DOHH2 (cell line): ENCODE results near the gene URGCP.
A peak's percentile ranks its signal among the peaks of the same experiment; 100 is the strongest.
"Not testable (repeated sequence)": the region's sequence is repeated elsewhere in the genome, so short reads cannot be mapped to it uniquely, and the experiment has no call there.

Experiments
- H3F3A ChIP-seq: fragments of 200-600 bp; sonication (generic), shearing (Covaris generic); 2 replicates; pipeline ENCODE4 v1.6.0; 2016; ENCODE audit warnings: antibody characterized with exemption, mild to moderate bottlenecking; ENCODE audit not compliant: control insufficient read depth, insufficient read depth
- H3K27ac ChIP-seq: fragments of 200-600 bp; sonication (generic); 2 replicates; pipeline ENCODE4 v1.5.1; 2014; ENCODE audit warnings: low read depth, mild to moderate bottlenecking, low read length, moderate library complexity
- H3K27me3 ChIP-seq: fragments of 200-600 bp; sonication (generic); 2 replicates; pipeline ENCODE4 v1.6.1; 2014; ENCODE audit warnings: mild to moderate bottlenecking, low read length, mixed read lengths; ENCODE audit not compliant: control insufficient read depth
- H3K36me3 ChIP-seq: fragments of 200-600 bp; sonication (generic); 2 replicates; pipeline ENCODE4 v1.6.1; 2014; ENCODE audit warnings: mild to moderate bottlenecking, low read length, moderate library complexity, mixed read lengths; ENCODE audit not compliant: control insufficient read depth
- H3K4me1 ChIP-seq: fragments of 200-600 bp; sonication (generic); 2 replicates; pipeline ENCODE4 v1.6.1; 2014; ENCODE audit warnings: mild to moderate bottlenecking, low read length, mixed read lengths; ENCODE audit not compliant: control insufficient read depth
- H3K4me2 ChIP-seq: fragments of 200-600 bp; sonication (generic); 2 replicates; pipeline ENCODE4 v1.6.0; 2014; ENCODE audit warnings: mild to moderate bottlenecking, low read length, moderate library complexity
- H3K4me3 ChIP-seq: fragments of 200-600 bp; sonication (generic); 2 replicates; pipeline ENCODE4 v1.5.1; 2014; ENCODE audit warnings: mild to moderate bottlenecking, low read length, mixed read lengths
- H3K79me2 ChIP-seq: fragments of 200-600 bp; sonication (generic); 2 replicates; pipeline ENCODE4 v1.6.1; 2014; ENCODE audit warnings: mild to moderate bottlenecking, low read length, mixed read lengths; ENCODE audit not compliant: control insufficient read depth
- H3K9me2 ChIP-seq: fragments of 200-600 bp; sonication (generic); replicated peaks from 2 replicates; pipeline ENCODE4 v1.6.1; 2014; ENCODE audit warnings: mild to moderate bottlenecking, low read length, mixed read lengths; ENCODE audit not compliant: control insufficient read depth
- H3K9me3 ChIP-seq: fragments of 200-600 bp; sonication (generic); 2 replicates; pipeline ENCODE4 v1.6.1; 2014; ENCODE audit warnings: antibody characterized with exemption, low read length, mixed read lengths; ENCODE audit not compliant: control insufficient read depth, insufficient read depth
- H4K20me1 ChIP-seq: fragments of 200-600 bp; sonication (generic); 2 replicates; pipeline ENCODE4 v1.6.0; 2014; ENCODE audit warnings: low read depth, mild to moderate bottlenecking, antibody characterized with exemption, low read length, moderate library complexity; ENCODE audit not compliant: control insufficient read depth, insufficient read depth
- CTCF ChIP-seq: fragments of 200-600 bp; sonication (generic); IDR thresholded peaks from one replicate; pipeline ENCODE4 v1.5.1; 2014; ENCODE audit warnings: antibody characterized with exemption, mild to moderate bottlenecking, low read depth, low read length; ENCODE audit not compliant: poor library complexity, severe bottlenecking
- EZH2phosphoT487 ChIP-seq: fragments of 200-600 bp; sonication (generic); IDR thresholded peaks from 2 replicates; pipeline ENCODE4 v1.6.1; 2017; ENCODE audit warnings: borderline replicate concordance, mild to moderate bottlenecking, antibody characterized with exemption, low read length, moderate library complexity, mixed read lengths

URGCP gene

GRCh38 chr7:43905209-43905946 lies 1.0 kb downstream of the URGCP start:
- H3K79me2 ChIP-seq, result peaks cover 60% of the 10 kb centered on the region
- 0 out of 2 replicates have a peak, but pooled peaks cover 3% of the 10 kb centered on the region for H4K20me1 ChIP-seq
- H3K9me3 ChIP-seq, result no peaks in the 10 kb centered on the region
- H3K4me1 ChIP-seq, result peaks cover 20% of the 10 kb centered on the region
- no peaks in the 10 kb centered on the region for H3K9me2 ChIP-seq
- H3F3A ChIP-seq, result peaks cover 14% of the 10 kb centered on the region
- peak overlapping the region; percentile 66 for H3K4me2 ChIP-seq
- no peaks in the 10 kb centered on the region for H3K36me3 ChIP-seq
- H3K27ac ChIP-seq, result no peak overlapping the region
- no peaks in the 10 kb centered on the region for H3K27me3 ChIP-seq
- TF ChIP-seq EZH2phosphoT487 (no peak), CTCF (no peak)
- H3K4me3 ChIP-seq, result peak overlapping the region; percentile 76

- Histone ChIP-seq H3K9me3 (no peaks in the 10 kb centered on the region), H3K9me2 (no peaks in the 10 kb centered on the region), H3K36me3 (no peaks in the 10 kb centered on the region), H3K79me2 (peaks cover 61% of the 10 kb centered on the region), H3F3A (peaks cover 14% of the 10 kb centered on the region), H3K4me1 (peaks cover 20% of the 10 kb centered on the region), H3K27ac (no peak overlapping the region), H3K4me2 (peak overlapping the region; percentile 66), H4K20me1 (0 out of 2 replicates have a peak, but pooled peaks cover 3% of the 10 kb centered on the region), H3K4me3 (no peak overlapping the region; the same call in 1 of the 2 replicates), H3K27me3 (no peaks in the 10 kb centered on the region)
- TF ChIP-seq CTCF (no peak), EZH2phosphoT487 (no peak)
Measured at GRCh38 chr7:43904533-43905208, 1.7 kb downstream of the URGCP start.

- Histone ChIP-seq H3K4me2 (no peak overlapping the region), H3K79me2 (peaks cover 73% of the 10 kb centered on the region)
Measured at GRCh38 chr7:43902542-43903054, 3.8 kb downstream of the URGCP start.

GRCh38 chr7:43898571-43898970 lies 7.8 kb downstream of the URGCP start:
- not testable (repeated sequence) for H3K27me3 ChIP-seq, H3K9me3 ChIP-seq, H3K9me2 ChIP-seq, H3K36me3 ChIP-seq, H3F3A ChIP-seq, H3K4me3 ChIP-seq, H3K27ac ChIP-seq, H4K20me1 ChIP-seq, H3K4me2 ChIP-seq, H3K4me1 ChIP-seq
- peaks cover 76% of the 10 kb centered on the region for H3K79me2 ChIP-seq

More at GRCh38 chr7:43902542-43903054, 3.8 kb downstream of the URGCP start:
- Histone ChIP-seq H3K4me3 (no peak overlapping the region), H3K27ac (no peak overlapping the region), H4K20me1 (0 out of 2 replicates have a peak, but pooled peaks cover 3% of the 10 kb centered on the region), H3K4me1 (peaks cover 17% of the 10 kb centered on the region), H3K27me3 (no peaks in the 10 kb centered on the region), H3K36me3 (no peaks in the 10 kb centered on the region), H3F3A (peaks cover 11% of the 10 kb centered on the region), H3K9me2 (no peaks in the 10 kb centered on the region), H3K9me3 (no peaks in the 10 kb centered on the region)
- TF ChIP-seq EZH2phosphoT487, result no peak
- no peak for TF ChIP-seq CTCF
